Naive thymus-derived CD8-positive, alpha-beta T cell (primary cell): ENCODE measurements around the gene TBCCD1. TPM values are rescaled to one million over a fixed set of nuclear protein-coding genes. Genes with fewer than 3 reads are reported as not detected.

ENCODE experiments used
- ATAC-seq, 2 donors: fragments of 150-1000 bp; cut with Tn5 transposase in 1 of 2; sonication (Bioruptor Pico), chemical (Tn5 transposase) in 1 of 2; 1 replicate in 1 of 2; 2 replicates in 1 of 2; pipeline ENCODE4 v1.10.0; 2021; ENCODE audit warnings: mild to moderate bottlenecking in 2 of 2, moderate library complexity in 2 of 2
- POLR2A ChIA-PET: fragments of 350-600 bp; sonication (Branson Sonifier 250); formaldehyde crosslinking; loops from one replicate; lab custom pipeline; 2021; ENCODE audit warnings: antibody characterized with exemption; lab: Charles Lee
- DNase-seq, 10 donors: peaks; one replicate each; pipeline versions ENCODE4 v3.0.0 to v3.0.0-alpha.2; 2020 to 2022
- H3K27ac Mint-ChIP-seq, 10 donors: one replicate each; pipeline ENCODE4 v1.8.0; 2020 to 2022; ENCODE audit warnings: mild to moderate bottlenecking in 10 of 10, mixed read lengths in 10 of 10, moderate library complexity in 4 of 10, inconsistent platforms in 1 of 10
- H3K27me3 Mint-ChIP-seq, 5 donors: one replicate each; pipeline ENCODE4 v1.8.0; 2021 to 2022; ENCODE audit warnings: mixed read lengths in 5 of 5
- H3K36me3 Mint-ChIP-seq, 3 donors: one replicate each; pipeline ENCODE4 v1.8.0; 2020 to 2022; ENCODE audit warnings: mixed read lengths in 3 of 3, mild to moderate bottlenecking in 2 of 3, inconsistent platforms in 1 of 3
- H3K4me1 Mint-ChIP-seq, 4 donors: one replicate each; pipeline ENCODE4 v1.8.0; 2021 to 2022; ENCODE audit warnings: mixed read lengths in 4 of 4
- H3K4me3 Mint-ChIP-seq, 10 donors: one replicate each; pipeline ENCODE4 v1.8.0; 2020 to 2022; ENCODE audit warnings: mild to moderate bottlenecking in 10 of 10, mixed read lengths in 10 of 10, moderate library complexity in 6 of 10, inconsistent platforms in 1 of 10
- H3K9me3 Mint-ChIP-seq, 9 donors: one replicate each; pipeline ENCODE4 v1.8.0; 2020 to 2022; ENCODE audit warnings: mixed read lengths in 9 of 9, mild to moderate bottlenecking in 3 of 9, inconsistent platforms in 1 of 9, moderate library complexity in 1 of 9
- polyA plus RNA-seq, 3 donors: library from polyadenylated mRNA; unstranded; fragments of 300-500 nt; fragmentation: Illumina TruSeq; gene quantifications; one replicate each; pipeline ENCODE4 v1.2.3, GENCODE V29; 2021
- total RNA-seq, 8 experiments: library from RNA in 2 of 8; stranded (reverse) in 2 of 8; gene quantifications; one replicate each; pipeline ENCODE4 v1.2.3 and lab custom pipeline; 2021 to 2026

The TBCCD1 gene
- total and polyA plus RNA-seq, 5 experiments from 2014 or later: 11.9 to 22.7 (median 17.7) TPM

GRCh38 chr3:186497608-186498007, 69.5 kb downstream of the TBCCD1 start:
- peaks cover 0 to 13% (median 0%) of the 10 kb centered on the region in 9 donors for H3K9me3 Mint-ChIP-seq
- H3K27me3 Mint-ChIP-seq: no peaks in the 10 kb centered on the region
- H3K4me1 Mint-ChIP-seq: peaks cover under 1 to 6% (median 3%) of the 10 kb centered on the region in 4 donors
- POLR2A ChIA-PET: no interaction called here
- H3K27ac Mint-ChIP-seq: no peak overlapping the region
- DNase-seq (no peak), ATAC-seq (no peak)
- H3K36me3 Mint-ChIP-seq: peaks cover 0 to 2% (median 0%) of the 10 kb centered on the region in 3 donors
- no peak overlapping the region for H3K4me3 Mint-ChIP-seq

GRCh38 chr3:186496635-186497034, 70.5 kb downstream of the TBCCD1 start:
- DNase-seq (no peak), ATAC-seq (no peak)
- Mint-ChIP-seq H3K4me3 (no peak overlapping the region), H3K27ac (no peak overlapping the region), H3K4me1 (no peaks in the 10 kb centered on the region), H3K9me3 (peaks cover 0 to 13% (median 0%) of the 10 kb centered on the region in 9 donors), H3K36me3 (peaks cover 0 to 2% (median 0%) of the 10 kb centered on the region in 3 donors), H3K27me3 (no peaks in the 10 kb centered on the region)
- POLR2A ChIA-PET: no interaction called here

Other genes with a start within 250 kb of the TBCCD1 start
- gene DGKG, start 205.1 kb downstream of the TBCCD1 start, total RNA-seq: 1 to 10 TPM in 1 of 2 experiments, under 1 TPM in 1; 0.11 to 1.5 TPM
- not detected for gene DGKG, start 205.1 kb downstream of the TBCCD1 start, polyA plus RNA-seq
- gene CRYGS, start 23.0 kb downstream of the TBCCD1 start, total RNA-seq: 10 to 100 TPM in 1 of 2 experiments, 1 to 10 TPM in 1; 10.0 to 12.1 TPM
- gene CRYGS, start 23.0 kb downstream of the TBCCD1 start, polyA plus RNA-seq: under 1 TPM; 0.24 to 0.43 (median 0.34) TPM
- gene DNAJB11, start 3.4 kb upstream of the TBCCD1 start, total RNA-seq: 10 to 100 TPM; 30.0 to 31.7 TPM
- 10 to 100 TPM; 31.0 to 41.1 (median 31.4) TPM for gene DNAJB11, start 3.4 kb upstream of the TBCCD1 start, polyA plus RNA-seq
- gene AHSG, start 45.7 kb upstream of the TBCCD1 start, total RNA-seq: not detected
- not detected for gene AHSG, start 45.7 kb upstream of the TBCCD1 start, polyA plus RNA-seq
- gene FETUB, start 73.1 kb upstream of the TBCCD1 start, total RNA-seq: not detected
- gene FETUB, start 73.1 kb upstream of the TBCCD1 start, polyA plus RNA-seq: not detected
- gene HRG, start 98.7 kb upstream of the TBCCD1 start, total RNA-seq: not detected
- not detected for gene HRG, start 98.7 kb upstream of the TBCCD1 start, polyA plus RNA-seq
- gene KNG1, start 150.0 kb upstream of the TBCCD1 start, total RNA-seq: not detected
- under 1 TPM in 1 of 3 donors, not detected in 2; 0.07 TPM for gene KNG1, start 150.0 kb upstream of the TBCCD1 start, polyA plus RNA-seq
- gene EIF4A2, start 216.2 kb upstream of the TBCCD1 start, total RNA-seq: 100 to 1,000 TPM; 671 to 687 TPM
- 100 to 1,000 TPM; 221 to 293 (median 226) TPM for gene EIF4A2, start 216.2 kb upstream of the TBCCD1 start, polyA plus RNA-seq
- gene RFC4, start 239.1 kb upstream of the TBCCD1 start, total RNA-seq: 10 to 100 TPM; 19.3 to 25.3 TPM
- 10 to 100 TPM; 19.2 to 22.8 (median 21.4) TPM for gene RFC4, start 239.1 kb upstream of the TBCCD1 start, polyA plus RNA-seq